ENCODE measurements around the gene STPG4.

- TF ChIP-seq POLR2A (IDR thresholded peaks at IDR 0.05; ENCODE audit: low read depth, low read length): no peak
- TF ChIP-seq POLR2AphosphoS5 (IDR thresholded peaks at IDR 0.05; ENCODE audit: low read depth, low read length): no peak
Observed at GRCh38 chr2:47195148-47195547, 40.0 kb upstream of the STPG4 start.
